ENCODE measurements around the gene ZNF878.

The ZNF878 gene

GRCh38 chr19:12055784-12056183 lies 3.0 kb upstream of the ZNF878 start:
- ATAC-seq (no peak), DNase-seq (no peak)
- H3K27me3 Mint-ChIP-seq, result peaks cover 11% of the 10 kb centered on the region
- no peak overlapping the region for H3K27ac Mint-ChIP-seq
- no peak overlapping the region for H3K4me3 Mint-ChIP-seq
- H3K4me1 Mint-ChIP-seq, result peaks cover 18% of the 10 kb centered on the region
- peaks cover 3% of the 10 kb centered on the region for H3K9me3 Mint-ChIP-seq
- peaks cover 3% of the 10 kb centered on the region for H3K36me3 Mint-ChIP-seq (ENCODE audit: low read depth)

- peak overlapping the region; percentile 11 for H3K27ac Mint-ChIP-seq
- DNase-seq, result no peak
- peaks cover 9% of the 10 kb centered on the region for H3K36me3 Mint-ChIP-seq (ENCODE audit: low read depth)
- peaks cover 3% of the 10 kb centered on the region for H3K9me3 Mint-ChIP-seq
- peaks cover 14% of the 10 kb centered on the region for H3K4me1 Mint-ChIP-seq
- H3K4me3 Mint-ChIP-seq, result peak overlapping the region; percentile 78
- no peak for ATAC-seq
- peaks cover 9% of the 10 kb centered on the region for H3K27me3 Mint-ChIP-seq
Measured at GRCh38 chr19:12052091-12052496, 667 bp downstream of the ZNF878 start.

GRCh38 chr19:12047868-12048267 lies 4.9 kb downstream of the ZNF878 start:
- H3K27me3 Mint-ChIP-seq, result peaks cover 3% of the 10 kb centered on the region
- peaks cover 39% of the 10 kb centered on the region for H3K36me3 Mint-ChIP-seq (ENCODE audit: low read depth)
- DNase-seq, result no peak
- peaks cover 8% of the 10 kb centered on the region for H3K4me1 Mint-ChIP-seq
- ATAC-seq, result no peak
- no peak overlapping the region for H3K27ac Mint-ChIP-seq
- peaks cover 29% of the 10 kb centered on the region for H3K9me3 Mint-ChIP-seq
- no peak overlapping the region for H3K4me3 Mint-ChIP-seq

- Mint-ChIP-seq H3K9me3 (peaks cover 34% of the 10 kb centered on the region), H3K4me3 (no peak overlapping the region), H3K4me1 (no peaks in the 10 kb centered on the region), H3K27ac (no peak overlapping the region), H3K27me3 (no peaks in the 10 kb centered on the region), H3K36me3 (ENCODE audit: low read depth) (peaks cover 47% of the 10 kb centered on the region)
- DNase-seq (no peak), ATAC-seq (no peak)
Measured at GRCh38 chr19:12043752-12044422, 8.9 kb downstream of the ZNF878 start.

- Mint-ChIP-seq H3K4me3 (no peak overlapping the region), H3K27me3 (no peaks in the 10 kb centered on the region), H3K27ac (no peak overlapping the region), H3K4me1 (no peaks in the 10 kb centered on the region), H3K9me3 (peaks cover 34% of the 10 kb centered on the region), H3K36me3 (ENCODE audit: low read depth) (peaks cover 46% of the 10 kb centered on the region)
- ATAC-seq (no peak), DNase-seq (no peak)
Measured at GRCh38 chr19:12042893-12043292, 9.9 kb downstream of the ZNF878 start.

GRCh38 chr19:12035220-12036172 lies 17.3 kb downstream of the ZNF878 start, which contains the start of gene ZNF433:
Gene ZNF433 (minus strand): TSS chr19:12035679. CDS start chr19:12035539, 140 bp downstream.
- DNase-seq (peak; percentile 86), ATAC-seq (peak; percentile 95)
- Mint-ChIP-seq H3K27me3 (peaks cover 5% of the 10 kb centered on the region), H3K27ac (no peak within 1 kb of the TSS), H3K4me1 (peaks cover 16% of the 10 kb centered on the region), H3K9me3 (no peaks in the 10 kb centered on the region), H3K36me3 (ENCODE audit: low read depth) (peaks cover under 1% of the 10 kb centered on the region), H3K4me3 (peak within 1 kb of the TSS; percentile 83)

GRCh38 chr19:12034620-12035019 lies 18.1 kb downstream of the ZNF878 start:
- no peaks in the 10 kb centered on the region for H3K9me3 Mint-ChIP-seq
- no peak overlapping the region for H3K27ac Mint-ChIP-seq
- DNase-seq, result no peak
- peaks cover 16% of the 10 kb centered on the region for H3K4me1 Mint-ChIP-seq
- peaks cover 2% of the 10 kb centered on the region for H3K36me3 Mint-ChIP-seq (ENCODE audit: low read depth)
- peak overlapping the region; percentile 49 for H3K4me3 Mint-ChIP-seq
- no peak for ATAC-seq
- H3K27me3 Mint-ChIP-seq, result peaks cover 5% of the 10 kb centered on the region

- Mint-ChIP-seq H3K27ac (no peak overlapping the region), H3K27me3 (peaks cover 5% of the 10 kb centered on the region), H3K9me3 (no peaks in the 10 kb centered on the region), H3K4me3 (peak overlapping the region; percentile 49), H3K4me1 (peaks cover 16% of the 10 kb centered on the region), H3K36me3 (ENCODE audit: low read depth) (peaks cover 4% of the 10 kb centered on the region)
- no peak for ATAC-seq
- DNase-seq, result no peak
Measured at GRCh38 chr19:12034198-12034597, 18.6 kb downstream of the ZNF878 start.

- H3K27ac Mint-ChIP-seq, result no peak overlapping the region
- no peak for DNase-seq
- no peaks in the 10 kb centered on the region for H3K27me3 Mint-ChIP-seq
- H3K9me3 Mint-ChIP-seq, result peaks cover 50% of the 10 kb centered on the region
- no peak for ATAC-seq
- no peaks in the 10 kb centered on the region for H3K4me1 Mint-ChIP-seq
- peaks cover 80% of the 10 kb centered on the region for H3K36me3 Mint-ChIP-seq (ENCODE audit: low read depth)
- no peak overlapping the region for H3K4me3 Mint-ChIP-seq
Measured at GRCh38 chr19:12015753-12016116, 37.0 kb downstream of the ZNF878 start.

GRCh38 chr19:12015015-12015752 lies 37.6 kb downstream of the ZNF878 start:
- DNase-seq, result no peak

GRCh38 chr19:12000152-12000981 lies 52.4 kb downstream of the ZNF878 start:
- Mint-ChIP-seq H3K9me3 (no peaks in the 10 kb centered on the region), H3K27me3 (no peaks in the 10 kb centered on the region), H3K4me1 (peaks cover 30% of the 10 kb centered on the region), H3K4me3 (peak overlapping the region; percentile 40), H3K36me3 (ENCODE audit: low read depth) (peaks cover 40% of the 10 kb centered on the region), H3K27ac (peak overlapping the region; percentile 81)
- no peak for DNase-seq
- peak; percentile 91 for ATAC-seq

More at GRCh38 chr19:12015015-12015752, 37.6 kb downstream of the ZNF878 start:
- H3K36me3 Mint-ChIP-seq (ENCODE audit: low read depth), result peaks cover 78% of the 10 kb centered on the region
- H3K4me3 Mint-ChIP-seq, result no peak overlapping the region
- H3K27ac Mint-ChIP-seq, result no peak overlapping the region
- H3K9me3 Mint-ChIP-seq, result peaks cover 50% of the 10 kb centered on the region
- H3K4me1 Mint-ChIP-seq, result no peaks in the 10 kb centered on the region
- H3K27me3 Mint-ChIP-seq, result no peaks in the 10 kb centered on the region
- ATAC-seq, result no peak

- Mint-ChIP-seq H3K27me3 (no peaks in the 10 kb centered on the region), H3K36me3 (ENCODE audit: low read depth) (peaks cover 28% of the 10 kb centered on the region), H3K27ac (no peak overlapping the region), H3K4me3 (no peak overlapping the region), H3K9me3 (no peaks in the 10 kb centered on the region), H3K4me1 (peaks cover 50% of the 10 kb centered on the region)
- peak; percentile 73 for ATAC-seq
- DNase-seq, result no peak
Measured at GRCh38 chr19:11995174-11995573, 57.6 kb downstream of the ZNF878 start.

Measured in activated naive CD8-positive, alpha-beta T cell treated with anti-CD3 and anti-CD28 coated beads, Interleukin-2, amount 50 U/mL, for 24 hours (primary cell).